HG03558 (cell line): ENCODE data around the gene BDKRB1.

Experiments
- ATAC-seq: cut with Tn5 transposase; IDR thresholded peaks from one replicate; pipeline ENCODE4 v1.9.1; 2021; ENCODE audit warnings: moderate number of reproducible peaks; ENCODE audit not compliant: unreplicated experiment; ENCODE audit errors: extremely low read depth

The BDKRB1 gene

GRCh38 chr14:96255501-96256366, at the start of gene BDKRB1:
TSS of gene BDKRB1 (plus strand) at chr14:96256210. CDS start at chr14:96263683, 7,473 bp downstream.
- no peak for ATAC-seq

GRCh38 chr14:96206461-96206860, 49.5 kb upstream of the BDKRB1 start:
- ATAC-seq = no peak

DNA sequence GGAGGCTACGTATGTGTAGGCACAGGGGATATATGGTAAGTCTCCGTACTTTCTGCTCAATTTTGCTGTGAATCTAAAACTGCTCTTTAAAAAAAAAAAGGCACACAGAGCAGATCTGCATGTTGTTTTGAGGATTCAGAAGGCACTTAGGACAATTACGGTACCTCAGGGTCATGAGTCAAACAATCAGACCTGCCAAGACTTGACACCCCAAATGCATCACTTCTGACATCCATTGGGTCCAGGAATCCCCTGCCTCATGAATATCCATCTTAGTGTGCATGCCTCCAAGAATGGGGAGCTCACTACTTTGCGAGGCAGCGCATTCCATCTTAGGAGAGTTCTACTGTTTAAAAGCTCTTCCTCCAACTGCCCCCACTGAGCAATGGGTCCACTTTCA, 48.3 kb upstream of the BDKRB1 start:
- ATAC-seq = no peak

DNA sequence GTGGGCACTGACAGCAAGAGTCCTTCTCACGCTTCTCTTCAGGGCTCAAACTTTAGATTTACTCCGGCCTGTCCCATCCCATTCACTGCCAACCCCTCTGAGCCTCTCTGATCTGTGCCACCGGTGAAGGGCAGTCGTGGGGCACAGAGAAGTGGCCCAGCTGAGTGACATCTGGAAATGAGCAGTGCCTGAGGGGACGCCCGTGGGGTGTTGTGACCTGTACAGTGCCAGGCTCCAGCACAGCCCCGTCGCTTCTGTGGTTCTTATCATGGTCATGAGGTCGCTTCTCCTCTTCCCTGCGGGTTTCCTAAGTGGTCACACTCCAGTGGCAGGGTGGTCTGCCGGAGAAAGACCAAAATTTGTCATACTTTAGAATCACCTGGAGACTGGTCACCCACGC, 47.3 kb upstream of the BDKRB1 start:
- ATAC-seq = no peak

DNA sequence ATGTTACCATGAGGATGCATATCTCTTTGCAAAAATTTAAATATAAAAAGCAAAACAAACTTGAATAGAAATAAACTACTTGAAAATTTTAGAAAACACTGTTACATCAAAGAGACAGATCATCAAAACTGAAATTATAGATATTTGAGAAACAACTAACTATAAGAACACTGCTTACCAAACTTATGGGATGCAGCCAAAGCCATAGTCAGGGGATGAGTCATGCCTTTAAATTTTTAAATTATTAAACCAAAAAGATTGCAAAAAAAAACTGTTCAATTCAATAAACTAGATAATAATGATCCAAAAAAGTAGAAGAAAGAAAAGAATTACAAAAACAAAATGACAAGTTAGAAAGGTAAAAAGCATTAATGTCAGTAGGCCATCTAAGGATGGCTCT, 43.9 kb upstream of the BDKRB1 start:
- ATAC-seq = no peak

DNA sequence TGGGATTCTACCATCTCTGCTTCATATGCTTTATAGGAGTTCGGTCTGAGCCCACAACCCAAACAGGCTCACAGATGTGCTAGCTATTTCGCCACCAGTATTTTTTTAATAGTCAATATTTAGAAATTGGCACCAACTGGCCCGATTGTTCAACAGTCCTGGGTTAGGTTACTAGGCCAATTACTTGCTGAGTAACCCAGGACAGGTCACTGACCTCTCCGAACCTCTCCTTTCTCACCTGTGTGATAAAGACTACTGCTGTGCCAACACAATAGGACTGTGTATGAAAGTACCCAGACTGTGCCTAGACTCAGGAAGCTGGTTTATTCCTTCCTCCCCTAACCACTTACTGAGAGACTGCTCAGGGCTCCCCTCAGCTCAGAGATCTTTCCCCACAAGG, 43.1 kb upstream of the BDKRB1 start:
- ATAC-seq = no peak

DNA sequence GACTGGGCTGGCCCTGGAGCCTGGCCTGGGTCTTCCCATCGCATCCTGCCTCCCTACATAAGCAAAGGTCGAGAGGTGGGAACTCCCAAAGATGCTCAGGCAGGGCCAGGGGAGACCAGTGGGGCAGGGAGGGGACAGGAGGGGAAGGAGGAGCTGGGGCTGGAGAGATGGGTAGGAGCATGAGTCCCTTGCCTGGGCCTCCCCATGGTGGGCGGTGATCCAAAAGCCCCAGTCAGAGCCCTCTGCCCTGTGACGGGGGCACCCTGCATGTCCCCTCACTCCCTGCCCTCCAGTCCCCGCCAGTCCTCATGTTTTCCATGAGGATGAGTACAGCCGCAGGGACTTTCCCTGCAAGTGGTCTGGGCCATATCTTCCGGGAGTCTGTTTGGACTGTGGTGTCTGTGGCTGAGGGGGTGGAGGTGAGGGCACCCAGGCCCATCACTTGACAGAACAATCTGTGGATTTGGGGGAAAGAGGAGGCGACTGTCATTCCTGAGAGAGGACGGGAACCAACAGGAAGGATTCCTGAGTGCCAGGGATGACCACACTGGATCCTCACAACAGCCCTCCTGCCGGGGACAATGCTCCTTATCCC, 42.0 kb upstream of the BDKRB1 start:
- ATAC-seq = no peak

- no peak for ATAC-seq
Measured at GRCh38 chr14:96214793-96215192, 41.2 kb upstream of the BDKRB1 start.

GRCh38 chr14:96215452-96216244, 40.4 kb upstream of the BDKRB1 start:
- ATAC-seq = no peak

GRCh38 chr14:96216627-96217026, 39.4 kb upstream of the BDKRB1 start:
- no peak for ATAC-seq

- ATAC-seq = no peak
Measured at GRCh38 chr14:96217376-96217913, 38.6 kb upstream of the BDKRB1 start.

DNA sequence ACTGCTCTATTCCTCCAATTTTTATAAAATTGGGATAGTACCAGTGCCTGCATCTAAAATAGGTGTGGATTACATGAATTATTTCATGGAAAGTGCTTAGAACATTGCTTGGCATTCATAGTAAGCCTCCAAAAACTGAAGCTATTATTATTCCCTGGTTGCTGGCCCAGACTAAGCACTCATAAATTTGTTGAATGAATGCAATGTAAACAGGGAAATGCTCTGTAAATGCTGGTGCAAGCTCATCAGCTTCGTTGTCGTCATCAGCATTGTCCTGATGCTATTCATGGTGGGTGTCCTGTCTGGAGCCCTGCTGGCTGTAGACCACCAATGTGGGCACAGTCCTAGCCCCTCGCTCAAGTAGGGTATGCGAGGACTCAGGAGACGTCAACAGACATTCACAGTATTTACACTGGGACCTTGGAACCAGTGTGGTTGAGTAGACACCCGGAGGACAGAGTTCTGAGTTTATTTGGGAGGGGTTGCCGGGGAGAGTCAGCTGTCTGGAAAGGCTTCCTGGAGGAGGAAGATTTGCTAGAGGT, 34.8 kb upstream of the BDKRB1 start:
- no peak for ATAC-seq

- ATAC-seq = no peak
Measured at GRCh38 chr14:96221841-96222240, 34.2 kb upstream of the BDKRB1 start.

DNA sequence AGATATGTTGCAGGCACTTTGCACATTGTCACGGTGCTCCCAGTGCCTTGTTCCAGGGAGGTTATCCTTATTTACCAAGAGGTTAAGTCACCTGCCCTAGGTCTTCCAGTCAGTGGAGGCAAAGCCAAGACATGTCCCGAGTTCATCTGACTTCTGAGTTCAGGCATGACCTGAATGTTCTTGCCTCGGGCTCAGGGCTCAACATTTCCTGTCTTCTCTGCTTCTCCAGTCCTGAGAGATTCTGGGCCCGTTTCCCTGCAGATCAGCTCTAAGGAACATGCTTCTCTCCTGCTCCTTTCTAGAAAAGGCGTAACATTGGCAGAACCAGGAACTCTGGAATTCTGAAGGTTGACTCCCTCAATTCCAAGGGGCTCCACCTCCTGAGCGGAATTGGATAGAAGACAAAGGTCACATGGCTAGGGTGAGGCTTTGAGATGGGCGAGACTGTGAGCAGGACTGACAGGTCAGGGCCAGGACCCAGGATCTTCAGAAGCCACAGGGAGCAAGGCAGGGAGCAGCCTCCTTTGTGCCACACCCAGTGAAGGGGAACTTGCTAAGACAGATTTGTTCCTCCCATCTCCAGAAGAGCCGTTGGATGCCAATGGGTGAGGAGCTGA, 31.4 kb upstream of the BDKRB1 start:
- no peak for ATAC-seq

DNA sequence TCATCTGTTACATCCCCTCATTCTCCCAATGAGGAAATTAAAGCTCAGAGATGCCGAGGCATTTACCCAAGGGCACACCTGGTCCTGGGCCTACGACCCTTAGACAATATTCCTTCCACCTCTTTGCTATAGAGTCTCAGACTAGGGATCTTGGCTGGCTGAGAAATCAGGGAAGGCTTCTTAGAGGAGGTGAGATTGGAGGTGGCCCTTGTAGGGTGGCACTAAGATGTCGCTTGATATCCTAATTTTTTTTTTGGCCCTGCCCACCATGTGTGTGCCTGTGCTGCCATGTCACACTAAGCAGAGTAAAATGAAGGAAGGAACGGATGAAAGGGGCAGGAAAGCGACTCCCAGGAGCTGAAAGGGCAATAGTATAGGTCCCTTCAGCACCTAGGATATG, 30.8 kb upstream of the BDKRB1 start:
- no peak for ATAC-seq

- no peak for ATAC-seq
Measured at GRCh38 chr14:96225745-96226151, 30.3 kb upstream of the BDKRB1 start.

- ATAC-seq = no peak
Measured at GRCh38 chr14:96227428-96227827, 28.6 kb upstream of the BDKRB1 start.

DNA sequence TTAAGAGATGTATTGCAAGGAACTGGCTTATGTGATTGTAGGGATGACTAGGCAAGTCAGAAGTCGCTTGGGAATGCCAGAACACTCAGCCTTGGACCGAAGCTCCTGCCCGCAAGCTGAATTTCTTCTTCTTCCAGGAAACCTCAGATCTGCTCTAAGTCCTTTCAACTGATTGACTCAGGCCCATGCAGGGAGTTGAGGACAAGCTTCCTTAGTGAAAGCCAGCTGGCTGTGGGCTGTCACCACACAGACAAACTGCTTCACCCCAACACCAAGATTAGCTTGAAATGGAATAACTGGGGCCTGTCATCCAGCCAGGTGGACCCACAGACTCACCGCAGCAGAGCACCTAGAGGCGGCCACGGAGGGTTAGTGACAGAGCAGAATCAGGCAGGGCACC, 26.7 kb upstream of the BDKRB1 start:
- no peak for ATAC-seq

DNA sequence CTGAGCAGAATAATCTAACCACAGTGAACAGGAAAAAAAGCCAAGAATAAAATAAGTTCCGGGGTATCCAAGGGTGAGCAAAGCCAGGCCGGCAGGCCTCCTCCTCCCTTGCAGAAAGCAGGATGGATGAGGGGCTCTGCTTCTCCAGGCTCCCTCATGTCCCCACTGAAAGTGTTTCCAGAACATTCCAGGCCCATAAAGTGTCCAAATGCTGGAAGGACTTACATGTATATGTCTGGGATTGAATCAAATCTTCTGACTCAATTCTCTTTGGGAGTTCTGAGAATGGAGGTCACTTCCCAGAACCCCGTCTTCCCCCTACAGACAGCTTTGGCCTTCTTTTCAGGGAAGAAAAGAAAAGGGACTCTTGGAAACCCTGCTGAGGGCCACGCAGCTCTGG, 25.0 kb upstream of the BDKRB1 start:
- no peak for ATAC-seq

DNA sequence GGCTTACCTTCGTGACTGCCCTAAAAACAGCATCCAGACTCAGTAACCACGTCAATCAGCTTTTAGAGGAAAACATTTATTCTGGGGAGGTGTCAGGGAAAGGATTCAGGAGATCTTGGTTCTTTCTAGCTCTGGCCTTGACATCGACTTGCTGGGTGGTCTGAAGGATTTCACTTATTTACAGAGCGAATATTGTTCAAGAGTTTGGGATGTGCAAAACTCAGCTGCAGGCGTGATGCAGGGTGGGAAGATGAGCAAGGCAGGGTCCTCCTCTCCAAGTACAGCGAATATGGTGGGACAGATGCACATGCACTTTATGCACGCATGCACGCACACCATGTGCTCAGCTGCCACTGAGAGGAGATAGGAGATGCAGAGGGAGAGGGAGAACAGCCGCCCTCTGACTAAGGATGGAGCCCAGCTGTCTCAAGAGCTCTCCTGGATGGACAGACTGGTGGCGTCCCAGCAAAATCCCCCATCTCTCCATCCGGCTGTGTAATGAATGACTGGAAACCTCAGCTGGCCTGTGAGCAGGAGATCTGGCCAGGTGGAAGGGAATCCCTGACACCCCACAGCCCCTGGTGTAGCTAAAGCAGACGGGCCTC, 24.4 kb upstream of the BDKRB1 start:
- ATAC-seq = no peak
